ENCODE measurements around the gene TSPEAR.
"Not testable (repeated sequence)": the region's sequence is repeated elsewhere in the genome, so short reads cannot be mapped to it uniquely, and the experiment has no call there.

TSPEAR gene

DNA sequence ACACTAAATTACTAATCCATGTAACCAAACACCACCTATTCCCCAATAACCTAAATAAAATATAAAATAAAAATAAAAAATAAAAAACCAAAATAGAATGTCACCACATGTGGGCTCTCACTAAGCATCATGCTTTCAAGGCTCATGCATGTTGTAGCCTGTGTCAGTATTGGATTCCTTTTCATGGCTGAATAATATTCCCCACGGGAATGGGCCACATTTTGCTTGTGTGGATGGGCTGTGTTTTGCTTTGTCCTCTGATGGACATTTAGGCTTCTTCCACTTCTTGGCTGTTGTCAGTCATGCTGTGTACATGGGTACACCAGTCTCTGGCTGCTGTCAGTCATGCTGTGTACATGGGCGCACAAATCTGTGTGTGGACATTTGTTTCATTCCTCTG is 122.3 kb downstream of the TSPEAR start:
- no peak for DNase-seq (ENCODE audit: low read depth)

GRCh38 chr21:44585892-44586291 is 125.5 kb downstream of the TSPEAR start:
- no peak for DNase-seq (ENCODE audit: low read depth)

DNA sequence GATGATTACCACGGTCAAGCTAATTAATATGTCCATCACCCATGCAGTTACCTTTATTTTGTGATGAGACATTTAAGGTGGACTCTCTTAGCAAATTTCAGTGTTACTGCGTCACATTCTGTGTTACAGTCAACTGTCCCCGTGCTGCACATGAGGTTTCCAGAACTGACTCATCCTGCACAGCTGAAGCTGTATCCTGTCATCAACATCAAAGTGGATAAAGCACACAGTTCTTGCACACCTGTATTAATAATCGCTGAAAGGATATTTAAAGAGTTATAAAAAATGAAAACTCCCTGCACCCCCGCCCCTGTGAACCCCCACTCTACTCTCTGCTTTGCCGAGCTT is 127.6 kb downstream of the TSPEAR start:
- no peak for DNase-seq (ENCODE audit: low read depth)

GRCh38 chr21:44583089-44583799 is 128.1 kb downstream of the TSPEAR start:
- DNase-seq (ENCODE audit: low read depth) = no peak

DNA sequence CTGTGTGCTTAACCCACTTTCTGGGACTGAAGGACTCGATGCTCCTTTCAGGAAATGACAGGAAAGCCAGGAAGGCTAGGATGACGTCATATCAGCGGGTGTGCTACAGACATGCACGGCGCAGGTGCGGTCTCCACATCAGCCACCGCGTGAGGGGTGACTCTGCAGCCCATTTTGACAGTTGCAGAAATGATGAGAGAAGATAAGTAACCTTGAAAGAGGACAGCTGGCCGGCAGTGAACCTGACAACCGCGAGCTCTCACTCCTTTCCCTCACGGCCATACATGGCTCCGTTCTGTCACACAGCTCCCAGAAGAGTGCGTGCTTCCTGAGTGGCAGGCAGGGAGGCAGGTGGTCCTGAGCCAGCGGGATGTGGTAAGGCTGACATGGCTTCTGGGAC is 129.3 kb downstream of the TSPEAR start:
- no peak for DNase-seq (ENCODE audit: low read depth)

GRCh38 chr21:44581158-44581557 is 130.2 kb downstream of the TSPEAR start:
- no peak for DNase-seq (ENCODE audit: low read depth)

GRCh38 chr21:44580231-44580821 is 131.0 kb downstream of the TSPEAR start, which contains the start of gene KRTAP10-5:
KRTAP10-5 (minus strand) TSS chr21:44580604; CDS start chr21:44580578, 26 bp downstream.
- not testable (repeated sequence) for DNase-seq (ENCODE audit: low read depth)

- DNase-seq (ENCODE audit: low read depth) = no peak
Observed at GRCh38 chr21:44579833-44580144, 131.6 kb downstream of the TSPEAR start.

DNA sequence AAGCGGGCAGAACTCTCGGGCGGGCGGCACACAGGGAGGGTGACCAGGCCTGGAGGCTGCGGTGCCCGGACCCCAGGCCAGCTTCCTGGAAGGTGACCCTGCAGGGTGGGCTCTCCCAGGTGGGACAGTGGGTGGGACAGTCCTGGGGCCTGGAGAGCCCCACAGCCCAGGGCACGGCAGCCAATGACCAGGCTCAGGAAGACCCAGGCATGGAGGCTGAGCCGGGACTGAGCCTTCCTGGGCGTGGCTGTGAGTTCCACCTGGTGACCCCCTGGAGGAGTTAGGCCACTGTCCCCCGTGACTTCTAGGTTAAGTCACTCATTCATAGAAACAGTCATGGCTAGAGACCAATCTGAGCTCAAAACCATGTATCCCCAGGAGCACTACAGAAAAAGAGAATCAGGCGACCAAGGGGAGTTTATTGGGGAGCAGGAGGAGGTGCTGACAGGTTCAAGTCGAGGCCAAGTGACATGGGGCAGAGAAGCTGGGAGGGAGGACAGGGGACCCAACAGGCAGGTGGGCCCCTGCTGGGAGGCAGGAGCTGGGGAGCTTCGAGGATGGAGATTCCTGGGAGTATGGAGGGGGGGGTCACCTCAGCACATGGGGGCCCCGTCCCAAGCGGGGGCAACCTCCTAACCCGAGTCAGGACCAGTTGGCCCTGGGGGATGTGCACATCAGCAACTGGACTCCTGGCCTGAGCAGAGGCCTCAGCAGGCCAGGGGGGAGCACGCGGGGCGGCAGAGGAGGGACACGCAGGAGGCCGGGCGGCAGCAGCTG is 132.1 kb downstream of the TSPEAR start:
- no peak for DNase-seq (ENCODE audit: low read depth)

DNA sequence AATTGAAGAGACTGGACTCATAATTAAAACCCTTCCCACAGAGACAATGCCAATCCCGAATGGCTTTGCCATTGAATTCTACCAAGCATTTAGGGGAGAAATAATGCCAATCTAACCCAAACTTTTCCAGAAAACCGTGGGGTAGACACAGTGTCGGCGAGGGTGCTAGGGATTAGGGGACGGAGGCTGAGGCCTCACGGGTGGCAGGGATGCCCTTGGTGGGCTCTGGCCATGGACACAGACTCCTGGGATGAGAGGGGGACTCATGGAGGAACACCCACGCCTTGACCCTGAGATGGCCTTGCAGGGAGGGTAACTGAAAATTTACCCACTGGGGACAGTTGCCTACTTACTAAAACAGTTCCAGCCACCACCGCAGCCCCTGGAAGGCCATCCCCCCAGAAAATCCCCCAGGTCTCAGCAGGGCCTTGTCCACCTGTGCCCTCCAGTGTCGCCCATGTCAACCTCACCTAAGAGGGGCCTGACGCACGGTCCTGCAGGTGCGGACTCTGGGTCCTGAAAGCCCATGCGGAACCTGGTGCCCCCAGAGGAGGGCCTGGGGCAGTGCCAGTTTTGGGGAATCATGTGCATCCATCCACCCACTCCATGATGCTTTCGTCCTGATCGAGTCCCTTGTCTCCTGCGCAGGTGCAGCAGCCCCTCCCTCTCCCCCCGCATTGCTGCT is 132.9 kb downstream of the TSPEAR start:
- no peak for DNase-seq (ENCODE audit: low read depth)

DNA sequence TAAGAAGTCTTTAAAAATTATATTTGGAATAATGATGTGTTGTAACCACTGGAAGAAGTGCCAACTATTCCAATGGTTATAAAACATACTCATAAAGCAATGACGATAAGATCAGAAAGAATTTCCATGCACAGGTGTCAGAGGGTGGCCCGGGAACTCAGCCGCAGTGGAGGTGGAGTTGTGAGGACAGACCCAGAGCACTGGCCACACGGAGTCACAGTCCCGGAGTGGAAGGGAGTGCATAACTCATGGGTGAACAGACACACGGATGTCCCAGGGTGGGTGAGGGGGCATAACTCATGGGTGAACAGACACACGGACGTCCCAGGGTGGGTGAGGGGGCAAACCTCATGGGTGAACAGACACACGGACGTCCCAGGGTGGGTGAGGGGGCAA is 135.3 kb downstream of the TSPEAR start:
- DNase-seq (ENCODE audit: low read depth) = no peak

DNA sequence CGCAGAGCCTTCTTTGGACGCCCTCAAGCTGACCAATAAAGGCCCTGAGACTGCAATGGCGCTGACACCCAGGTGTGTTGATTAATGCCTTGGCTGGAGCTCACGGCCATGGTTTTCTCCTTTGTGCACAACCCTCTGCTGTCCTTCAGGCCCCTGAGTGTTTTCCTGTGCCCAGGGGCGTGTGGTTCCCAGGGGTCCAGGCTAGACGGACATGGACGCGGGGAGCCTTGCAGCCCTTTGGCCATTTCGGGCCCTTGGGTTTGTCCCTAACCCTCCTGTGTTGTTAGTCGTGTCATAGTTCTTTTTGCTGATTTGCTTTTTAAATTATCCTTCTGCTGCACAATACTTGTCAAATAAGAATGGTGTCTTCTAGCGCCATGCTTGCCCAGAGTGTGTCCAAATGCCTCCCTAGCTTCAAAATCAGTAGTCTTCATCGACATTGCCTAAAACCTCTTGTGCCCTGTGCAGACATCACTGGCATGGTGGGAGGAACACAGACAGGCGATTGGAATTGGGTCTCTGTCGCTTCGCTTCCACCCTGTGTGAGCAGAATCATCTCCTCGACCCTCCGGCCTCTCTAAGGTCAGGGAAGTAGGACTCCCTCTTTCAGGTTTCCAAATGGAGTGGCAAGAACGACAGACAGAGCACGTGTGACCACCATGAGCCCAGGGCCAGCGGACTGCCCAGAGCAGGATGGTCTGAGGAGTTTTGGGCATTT is 135.9 kb downstream of the TSPEAR start:
- no peak for DNase-seq (ENCODE audit: low read depth)

GRCh38 chr21:44574457-44575306 is 136.7 kb downstream of the TSPEAR start:
- DNase-seq (ENCODE audit: low read depth) = no peak

- DNase-seq (ENCODE audit: low read depth) = not testable (repeated sequence)
Observed at GRCh38 chr21:44573630-44574456, 137.5 kb downstream of the TSPEAR start, which contains the start of gene KRTAP10-4. KRTAP10-4 (plus strand) TSS chr21:44573729; CDS start chr21:44573759, 30 bp downstream.

GRCh38 chr21:44572959-44573583 is 138.3 kb downstream of the TSPEAR start:
- no peak for DNase-seq (ENCODE audit: low read depth)

GRCh38 chr21:44571844-44572782 is 139.3 kb downstream of the TSPEAR start:
- no peak for DNase-seq (ENCODE audit: low read depth)

DNA sequence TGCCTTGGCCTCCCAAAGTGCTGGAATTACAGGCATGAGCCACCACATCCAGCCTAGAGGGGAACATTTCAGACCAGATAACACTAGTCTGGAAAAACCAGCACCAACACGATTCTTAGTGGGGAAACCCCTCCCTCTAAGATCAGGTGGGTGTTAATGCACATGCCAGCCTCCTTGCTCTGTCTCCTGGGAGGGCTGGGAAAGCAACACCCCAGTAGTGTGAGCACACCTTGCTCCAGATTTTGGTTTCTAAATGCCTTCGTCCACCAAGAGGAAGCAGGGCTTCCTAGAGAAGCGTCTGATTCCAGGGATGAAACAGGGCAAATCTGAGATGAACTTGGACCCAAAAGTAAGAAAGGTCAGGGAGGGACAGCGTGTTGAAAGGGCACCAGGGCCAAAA is 140.1 kb downstream of the TSPEAR start:
- DNase-seq (ENCODE audit: low read depth) = no peak

- no peak for DNase-seq (ENCODE audit: low read depth)
Observed at GRCh38 chr21:44569861-44570517, 141.4 kb downstream of the TSPEAR start.

All from GM04504 (cell line).